HEK293T (cell line): Measurements from ENCODE around the gene WNT1.

Experiments used
- CTCF ChIA-PET: fragments of 350-600 bp; formaldehyde crosslinking; extraction: SDS; loops from one replicate; lab custom pipeline; 2021; ENCODE audit warnings: antibody characterized with exemption, inconsistent platforms; lab: Yijun Ruan, JAX
- POLR2A ChIA-PET: fragments of 350-600 bp; formaldehyde crosslinking; extraction: SDS; loops from one replicate; lab custom pipeline; 2020; ENCODE audit warnings: antibody characterized with exemption, inconsistent platforms; lab: Yijun Ruan, JAX
- DNase-seq: peaks from one replicate; pipeline ENCODE4 v3.0.0; 2012; ENCODE audit warnings: mixed read lengths; ENCODE audit errors: extremely low spot score
- ARNT ChIP-seq: fragments of 450-650 bp; IDR thresholded peaks from 2 replicates; pipeline ENCODE4 v1.6.1; 2017; ENCODE audit warnings: mild to moderate bottlenecking
- BHLHE40 ChIP-seq: fragments of 450-650 bp; IDR thresholded peaks from 2 replicates; pipeline ENCODE4 v1.6.1; 2016; ENCODE audit warnings: mild to moderate bottlenecking, moderate library complexity, borderline replicate concordance
- CTBP1 ChIP-seq: fragments of 450-650 bp; IDR thresholded peaks from 2 replicates; pipeline ENCODE4 v1.6.1; 2016; ENCODE audit warnings: borderline replicate concordance
- ELF4 ChIP-seq: fragments of 450-650 bp; IDR thresholded peaks from 2 replicates; pipeline ENCODE4 v1.6.1; 2017; ENCODE audit warnings: antibody characterized with exemption
- FOXA1 ChIP-seq: fragments of 450-650 bp; IDR thresholded peaks from 2 replicates; pipeline ENCODE4 v1.6.1; 2016; ENCODE audit warnings: mild to moderate bottlenecking
- FOXK2 ChIP-seq: fragments of 450-650 bp; IDR thresholded peaks from 2 replicates; pipeline ENCODE4 v1.6.1; 2016; ENCODE audit warnings: mild to moderate bottlenecking
- FOXM1 ChIP-seq: fragments of 450-650 bp; IDR thresholded peaks from 2 replicates; pipeline ENCODE4 v1.6.1; 2017; ENCODE audit warnings: mild to moderate bottlenecking, borderline replicate concordance
- HDGF ChIP-seq: fragments of 450-650 bp; IDR thresholded peaks from 2 replicates; pipeline ENCODE4 v1.6.1; 2017; ENCODE audit warnings: antibody characterized with exemption, borderline replicate concordance
- L3MBTL2 ChIP-seq: fragments of 450-650 bp; conservative IDR thresholded peaks from 2 replicates; pipeline ENCODE4 v1.6.1; 2016; ENCODE audit warnings: mild to moderate bottlenecking
- LEF1 ChIP-seq: fragments of 450-650 bp; IDR thresholded peaks from 2 replicates; pipeline ENCODE4 v1.6.1; 2017; ENCODE audit warnings: mild to moderate bottlenecking, borderline replicate concordance
- NFRKB ChIP-seq: fragments of 450-650 bp; IDR thresholded peaks from 2 replicates; pipeline ENCODE4 v1.6.1; 2016; ENCODE audit warnings: mild to moderate bottlenecking, moderate library complexity
- PKNOX1 ChIP-seq: fragments of 450-650 bp; IDR thresholded peaks from 2 replicates; pipeline ENCODE4 v1.6.1; 2016
- SP1 ChIP-seq: fragments of 450-650 bp; IDR thresholded peaks from 2 replicates; pipeline ENCODE4 v1.6.1; 2017
- SUZ12 ChIP-seq: fragments of 450-650 bp; IDR thresholded peaks from 2 replicates; pipeline ENCODE4 v1.6.1; 2016; ENCODE audit warnings: mild to moderate bottlenecking
- TARDBP ChIP-seq: fragments of 450-650 bp; IDR thresholded peaks from 2 replicates; pipeline ENCODE4 v1.6.1; 2016
- ZNF384 ChIP-seq: fragments of 450-650 bp; IDR thresholded peaks from 2 replicates; pipeline ENCODE4 v1.6.1; 2016

Gene WNT1

DNA sequence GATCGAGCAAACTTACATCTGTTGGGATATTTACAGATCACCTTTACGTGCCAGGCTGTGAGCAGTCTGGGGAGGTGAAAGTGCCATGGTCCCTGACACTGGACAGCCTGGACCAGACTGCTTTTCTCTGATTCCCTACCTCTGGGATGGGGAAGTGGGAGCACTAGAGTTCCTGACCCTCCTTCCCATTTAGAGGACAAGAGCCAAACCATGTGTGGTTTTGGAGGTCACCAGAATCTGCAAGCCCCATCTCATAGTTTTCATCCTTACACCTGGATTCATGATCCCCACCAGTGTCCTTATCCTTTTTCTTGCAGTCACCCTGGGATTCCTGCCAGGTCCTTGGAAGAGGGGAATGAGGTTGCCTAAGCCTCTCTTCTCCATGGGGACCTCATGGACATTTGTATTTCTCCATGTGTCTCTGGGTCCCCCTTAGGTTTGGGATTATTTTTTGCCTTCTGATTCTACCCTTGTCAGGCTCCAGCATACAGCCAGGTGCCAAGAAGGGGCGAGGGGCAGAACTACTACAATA lies 5.1 kb upstream of the WNT1 start:
- POLR2A ChIA-PET = no interaction called here
- no peak for DNase-seq
- CTCF ChIA-PET = interaction anchor here (1.0 to 5.7 kb wide), 3 partner anchors 15 to 120 kb away, joined by 3 to 26 read pairs (median 8); no protein-coding TSS in a partner anchor
- TF ChIP-seq SUZ12 (no peak), ARNT (no peak), FOXM1 (no peak), PKNOX1 (no peak), SP1 (no peak), ZNF384 (no peak), FOXK2 (no peak), TARDBP (no peak), HDGF (no peak), FOXA1 (no peak), LEF1 (no peak), ELF4 (no peak), NFRKB (no peak), L3MBTL2 (no peak), CTBP1 (no peak), BHLHE40 (no peak)

GRCh38 chr12:48973531-48973930 lies 4.6 kb upstream of the WNT1 start:
- TF ChIP-seq LEF1 (no peak), FOXK2 (no peak), BHLHE40 (no peak), ZNF384 (no peak), L3MBTL2 (no peak), CTBP1 (no peak), FOXA1 (no peak), NFRKB (no peak), HDGF (no peak), SUZ12 (no peak), ARNT (no peak), ELF4 (no peak), TARDBP (no peak), FOXM1 (no peak), SP1 (no peak), PKNOX1 (no peak)
- POLR2A ChIA-PET = no interaction called here
- DNase-seq = no peak
- CTCF ChIA-PET = interaction anchor here (0.7 to 1.9 kb wide), 2 partner anchors 14 to 16 kb away, joined by 3 to 8 read pairs; partner anchors contain the start of gene ARF3

DNA sequence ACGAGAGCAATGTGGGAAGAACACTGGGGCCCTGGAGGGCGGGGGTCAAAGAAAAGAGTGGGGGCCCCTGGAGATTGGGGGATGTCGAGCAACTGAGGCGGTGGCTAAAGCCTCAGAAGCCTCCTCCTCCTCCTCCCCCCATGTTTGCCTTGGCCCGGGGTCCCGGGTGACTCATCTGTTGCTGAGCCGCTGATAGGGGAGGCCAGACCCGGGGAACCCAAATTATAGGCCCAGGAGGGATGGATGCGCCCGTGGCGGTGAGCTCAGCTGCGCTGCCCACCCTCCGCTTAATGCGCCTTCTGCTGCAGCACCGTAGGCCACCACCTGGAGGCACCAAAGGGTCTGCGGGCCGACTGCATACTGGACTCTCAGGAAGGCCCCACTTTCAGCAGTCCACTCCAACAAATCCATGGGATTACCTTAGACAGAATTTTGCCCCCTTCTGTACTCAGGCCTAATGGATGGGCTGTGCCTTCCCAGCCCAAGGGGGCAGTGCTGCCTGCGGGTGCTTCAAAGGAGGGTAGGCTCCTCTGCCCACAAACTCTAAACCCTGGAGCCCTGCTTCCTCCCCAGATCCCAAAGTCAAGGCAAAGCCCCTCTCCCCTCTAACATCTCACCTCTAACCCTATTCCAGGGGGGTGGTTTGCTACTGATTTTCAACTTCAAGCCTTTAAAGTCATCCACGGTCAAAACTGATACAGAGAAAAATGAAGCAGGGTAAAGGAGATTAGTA lies 4.0 kb upstream of the WNT1 start:
- POLR2A ChIA-PET = no interaction called here
- CTCF ChIA-PET = interaction anchor here (0.7 to 1.9 kb wide), 2 partner anchors 14 to 17 kb away, joined by 3 to 8 read pairs; partner anchors contain the start of gene ARF3
- no peak for DNase-seq
- no peak for TF ChIP-seq FOXM1
- TF ChIP-seq TARDBP = no peak
- TF ChIP-seq FOXK2 = no peak
- no peak for TF ChIP-seq ELF4
- no peak for TF ChIP-seq LEF1
- TF ChIP-seq BHLHE40 = no peak
- no peak for TF ChIP-seq HDGF
- no peak for TF ChIP-seq FOXA1
- TF ChIP-seq CTBP1 = no peak
- TF ChIP-seq PKNOX1 = no peak
- TF ChIP-seq ARNT = no peak
- no peak for TF ChIP-seq ZNF384

DNA sequence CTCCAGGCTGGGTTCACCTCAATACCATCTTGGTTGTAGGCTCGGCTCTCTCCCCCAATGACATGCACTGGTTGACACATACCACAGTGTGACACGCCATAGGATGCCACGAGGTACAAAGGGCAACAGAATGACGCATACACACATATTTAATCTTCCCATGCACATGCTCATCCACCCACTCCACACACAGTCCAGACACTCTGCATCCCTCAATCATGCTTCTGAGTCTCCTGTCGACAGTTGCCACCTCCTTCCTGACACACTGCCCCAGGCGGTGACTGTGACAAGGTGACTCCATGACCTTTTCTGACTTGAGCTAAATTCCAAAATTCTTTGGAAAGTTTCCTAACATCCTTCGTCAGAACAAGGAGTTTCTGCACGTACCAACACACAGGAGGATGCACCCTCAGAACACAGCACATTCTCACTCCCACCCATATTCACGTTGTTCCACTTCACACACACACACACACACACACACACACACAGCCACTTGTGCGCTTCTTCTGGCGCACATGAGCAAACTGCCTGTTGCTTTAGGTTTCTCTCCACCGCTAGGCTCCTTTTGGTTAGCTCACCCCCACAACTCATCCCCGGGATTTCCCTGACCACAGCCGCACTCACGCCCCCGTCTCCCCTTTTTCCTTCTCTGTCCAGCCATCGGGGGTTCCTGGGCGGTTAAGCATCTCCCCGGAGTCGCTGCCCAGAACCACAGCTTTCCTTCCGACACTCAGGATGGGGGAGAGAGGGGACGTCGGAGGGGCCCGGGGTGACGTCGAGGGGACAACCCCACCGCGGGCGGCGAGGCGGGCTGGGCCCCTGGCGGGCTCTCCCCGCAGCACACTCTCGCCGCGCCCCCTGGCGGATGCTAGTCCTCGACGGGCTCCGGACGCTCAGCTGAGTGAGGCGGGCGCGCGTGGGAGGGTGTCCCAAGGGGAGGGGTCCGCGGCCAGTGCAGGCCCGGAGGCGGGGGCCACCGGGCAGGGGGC lies 536 bp upstream of the WNT1 start:
- peak; percentile 57 for DNase-seq
- TF ChIP-seq SP1 = no peak
- TF ChIP-seq CTBP1 = no peak
- no peak for TF ChIP-seq BHLHE40
- no peak for TF ChIP-seq L3MBTL2
- TF ChIP-seq FOXA1 = no peak
- no peak for TF ChIP-seq FOXM1
- TF ChIP-seq ZNF384 = no peak
- no peak for TF ChIP-seq PKNOX1
- POLR2A ChIA-PET = interaction anchor here (0.6 kb wide), 1 partner anchor 20 kb away, joined by 3 read pairs; the partner anchor contains the start of gene ARF3
- CTCF ChIA-PET = interaction anchor here (0.6 to 5.0 kb wide), 6 partner anchors 9 to 394 kb away, joined by 3 to 49 read pairs (median 4); partner anchors contain the start of gene FKBP11
